C1 segment of cervical spinal cord (tissue), 14 donors: Measurements from ENCODE around the gene CYP26B1.

Source experiments
- DNase-seq, 14 donors: peaks; one replicate each; lab custom pipeline; 2025; lab: John Stamatoyannopoulos, UW

The CYP26B1 gene, protein sequence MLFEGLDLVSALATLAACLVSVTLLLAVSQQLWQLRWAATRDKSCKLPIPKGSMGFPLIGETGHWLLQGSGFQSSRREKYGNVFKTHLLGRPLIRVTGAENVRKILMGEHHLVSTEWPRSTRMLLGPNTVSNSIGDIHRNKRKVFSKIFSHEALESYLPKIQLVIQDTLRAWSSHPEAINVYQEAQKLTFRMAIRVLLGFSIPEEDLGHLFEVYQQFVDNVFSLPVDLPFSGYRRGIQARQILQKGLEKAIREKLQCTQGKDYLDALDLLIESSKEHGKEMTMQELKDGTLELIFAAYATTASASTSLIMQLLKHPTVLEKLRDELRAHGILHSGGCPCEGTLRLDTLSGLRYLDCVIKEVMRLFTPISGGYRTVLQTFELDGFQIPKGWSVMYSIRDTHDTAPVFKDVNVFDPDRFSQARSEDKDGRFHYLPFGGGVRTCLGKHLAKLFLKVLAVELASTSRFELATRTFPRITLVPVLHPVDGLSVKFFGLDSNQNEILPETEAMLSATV

DNA sequence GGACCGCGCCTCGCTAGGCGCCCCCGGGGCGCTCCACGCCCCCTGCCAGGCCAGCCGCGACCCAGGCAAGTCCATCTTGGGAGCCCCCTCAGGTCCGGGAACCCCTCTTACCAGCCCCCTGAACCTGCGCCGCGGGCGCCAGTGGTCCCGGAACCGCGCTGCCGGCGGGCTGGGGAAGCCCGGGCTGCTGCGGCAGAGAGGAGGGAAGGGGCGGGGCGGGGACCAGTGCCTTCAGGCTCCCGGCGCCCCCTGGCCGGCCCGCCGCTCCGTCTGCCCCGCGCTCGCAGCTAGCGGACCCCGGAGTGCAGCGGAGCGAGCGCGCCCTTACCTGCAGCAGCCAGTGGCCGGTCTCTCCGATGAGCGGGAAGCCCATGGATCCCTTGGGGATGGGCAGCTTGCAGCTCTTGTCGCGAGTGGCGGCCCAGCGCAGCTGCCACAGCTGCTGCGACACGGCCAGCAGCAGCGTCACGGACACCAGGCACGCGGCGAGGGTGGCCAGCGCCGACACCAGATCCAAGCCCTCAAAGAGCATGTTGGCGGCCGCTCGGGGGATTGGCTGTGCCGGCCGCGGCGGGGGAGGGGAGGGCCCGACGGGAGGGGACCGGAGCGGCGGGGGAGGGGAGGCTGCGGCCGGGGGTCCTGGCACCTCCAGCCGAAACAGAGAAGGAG, at the start of gene CYP26B1:
Gene CYP26B1 (minus strand): TSS at position 560 of the 669 bp plus-strand sequence. CDS start 28 bp downstream, at position 532.
- DNase-seq = peak in 2 of 14 donors; percentile 30 to 43

DNA sequence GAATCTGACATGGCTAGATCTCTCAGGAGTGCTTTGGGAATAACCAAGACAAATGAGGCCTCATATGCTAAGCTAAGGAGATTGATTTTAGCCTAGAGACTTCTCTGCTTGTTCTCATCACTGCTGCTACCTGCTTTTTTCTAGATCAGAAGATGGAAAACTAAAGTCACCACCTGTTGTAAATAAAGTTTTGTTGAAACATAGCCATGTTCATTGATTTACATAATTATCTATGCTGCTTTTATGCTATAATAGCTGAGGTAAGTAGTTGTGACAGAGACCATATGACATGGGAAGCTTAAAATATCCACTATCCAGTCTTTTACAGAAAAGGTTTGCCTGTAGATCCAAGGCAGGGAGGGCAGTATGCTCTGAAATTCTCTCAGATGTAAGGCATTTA, 46.1 kb upstream of the CYP26B1 start:
- no peak for DNase-seq

DNA sequence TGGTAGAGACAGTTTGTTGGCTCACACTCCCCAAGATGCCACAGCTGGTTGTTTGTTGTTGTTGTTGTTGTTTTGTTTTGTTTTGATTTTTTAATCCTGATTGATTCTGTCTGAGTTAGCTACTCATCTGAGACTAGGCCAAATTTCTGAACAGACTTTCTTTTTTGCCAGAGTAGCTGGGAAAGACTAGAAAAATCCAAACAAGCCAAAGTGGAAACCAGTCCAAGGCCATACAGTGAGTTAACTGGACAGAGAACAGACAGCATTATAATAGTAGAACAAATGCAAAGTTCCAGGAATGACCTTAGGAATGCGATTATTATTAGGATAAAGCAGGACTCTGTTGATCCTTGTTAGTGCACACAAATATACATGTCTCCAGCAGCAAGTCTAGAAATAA, 43.8 kb upstream of the CYP26B1 start:
- DNase-seq = no peak

DNA sequence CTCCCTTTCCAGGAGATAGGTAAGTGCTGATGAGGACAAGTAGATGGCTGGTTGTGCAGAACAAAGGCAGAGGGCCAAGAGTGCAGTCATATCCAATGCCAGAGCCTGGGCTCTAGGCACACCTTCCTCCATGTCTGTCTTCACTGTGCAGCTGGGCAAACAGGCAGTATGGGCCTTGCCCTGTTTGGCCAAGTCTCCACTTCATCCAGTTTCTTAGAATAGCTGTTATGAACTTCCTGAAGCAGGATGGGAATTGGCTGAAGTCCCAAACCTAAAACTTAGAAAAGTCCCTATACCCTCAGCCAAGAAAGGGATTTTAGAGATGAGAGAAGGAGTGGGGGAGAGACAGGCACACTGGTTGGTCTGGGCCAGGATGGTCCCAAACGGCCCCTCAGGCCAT, 37.5 kb upstream of the CYP26B1 start:
- DNase-seq = no peak

DNA sequence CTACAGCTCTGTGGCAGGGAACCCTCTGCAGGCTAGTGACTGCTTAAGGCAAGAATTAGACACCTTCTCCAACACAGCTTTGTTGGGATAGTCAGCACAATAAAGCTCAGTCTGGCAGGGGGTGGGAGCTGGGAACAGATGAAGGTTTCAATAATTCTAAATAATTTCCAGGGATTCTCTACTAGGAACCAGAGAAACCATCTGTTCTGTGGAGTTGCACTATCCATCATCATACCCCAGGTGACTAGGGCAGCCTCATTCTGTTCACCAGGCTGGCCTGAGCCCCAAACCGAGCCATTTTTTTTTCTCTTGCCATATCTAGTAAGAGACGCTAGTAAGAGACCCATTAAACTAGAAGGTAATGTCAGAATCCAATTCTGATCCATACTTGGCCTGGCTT, 35.8 kb upstream of the CYP26B1 start:
- DNase-seq = peak in 1 of 14 donors; percentile 32

DNA sequence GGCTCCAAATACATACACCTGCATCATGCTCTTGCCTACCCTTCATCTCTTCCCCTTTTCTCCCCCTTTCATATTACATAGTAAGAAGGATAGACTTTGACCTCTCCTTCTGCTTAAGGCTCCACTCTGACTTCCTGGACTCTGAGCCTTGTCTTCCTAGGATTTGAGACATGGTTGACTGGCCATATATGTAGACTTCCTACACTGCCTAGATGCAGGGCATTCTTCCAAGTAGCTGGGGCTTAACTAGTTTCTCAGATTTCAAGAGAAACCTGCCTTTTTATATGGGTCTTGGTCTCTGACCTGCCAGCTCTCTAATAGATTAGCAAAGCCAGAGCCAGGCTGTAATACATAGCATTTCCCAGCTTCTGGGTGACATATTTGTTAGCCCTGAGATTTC, 35.4 kb upstream of the CYP26B1 start:
- DNase-seq = no peak

DNA sequence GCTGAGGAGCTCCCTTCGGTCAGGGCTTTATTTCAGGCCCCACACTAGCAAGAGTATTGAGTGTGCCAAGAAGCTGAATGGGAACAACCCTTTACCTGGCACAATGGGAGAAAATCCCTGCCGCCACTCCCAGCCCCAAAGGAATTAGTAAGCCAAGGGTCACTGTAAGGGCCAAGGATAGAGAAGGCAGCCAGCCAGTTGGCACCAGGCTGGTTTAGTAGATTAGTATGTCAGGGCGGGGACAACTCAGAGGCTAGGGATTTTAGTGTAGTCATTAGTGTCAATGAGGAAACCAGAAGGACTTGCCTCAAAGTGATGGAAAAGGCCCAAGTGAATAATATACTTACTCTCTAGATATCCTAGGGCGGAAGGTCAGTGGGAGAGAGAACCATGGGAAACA, 34.9 kb upstream of the CYP26B1 start:
- no peak for DNase-seq

DNA sequence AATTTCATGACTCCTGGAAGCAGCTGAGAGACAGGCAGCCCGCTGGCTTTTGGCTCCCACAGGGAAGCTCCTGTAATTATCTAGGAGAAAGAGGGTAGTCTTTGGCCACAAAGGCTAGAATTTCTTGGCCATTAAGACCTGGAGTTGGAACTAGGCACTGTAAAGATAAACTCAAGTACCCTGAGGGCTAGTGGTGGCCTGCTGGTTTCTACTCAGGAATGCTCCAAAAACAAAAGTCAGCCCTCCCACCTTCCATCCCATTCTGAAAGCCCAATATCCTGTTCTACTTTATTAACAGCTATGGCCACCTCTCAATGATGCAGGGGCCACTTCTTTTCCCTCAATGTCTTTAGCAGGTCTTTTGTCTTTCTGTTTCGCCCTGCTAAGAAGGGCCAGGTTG, 34.0 kb upstream of the CYP26B1 start:
- DNase-seq = no peak

DNA sequence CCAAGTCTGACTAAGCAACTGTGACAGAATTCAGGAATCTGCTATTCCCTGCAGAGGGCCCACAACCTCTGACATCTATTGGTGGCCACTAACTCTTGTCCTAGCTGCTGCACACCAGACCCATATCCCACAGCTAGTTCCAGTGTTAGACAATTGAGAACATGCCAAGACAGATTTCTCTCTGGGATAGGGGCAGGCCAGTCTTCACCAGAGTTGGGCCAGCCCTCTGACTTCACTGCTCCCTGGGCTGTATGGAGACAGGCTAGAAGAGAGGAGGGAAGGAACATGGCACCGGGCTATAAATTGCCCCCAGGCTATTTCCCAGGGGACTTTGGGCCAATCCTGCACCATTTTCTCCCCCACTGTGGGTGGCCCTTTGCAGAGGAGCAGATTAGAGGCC, 32.7 kb upstream of the CYP26B1 start:
- DNase-seq = no peak

DNA sequence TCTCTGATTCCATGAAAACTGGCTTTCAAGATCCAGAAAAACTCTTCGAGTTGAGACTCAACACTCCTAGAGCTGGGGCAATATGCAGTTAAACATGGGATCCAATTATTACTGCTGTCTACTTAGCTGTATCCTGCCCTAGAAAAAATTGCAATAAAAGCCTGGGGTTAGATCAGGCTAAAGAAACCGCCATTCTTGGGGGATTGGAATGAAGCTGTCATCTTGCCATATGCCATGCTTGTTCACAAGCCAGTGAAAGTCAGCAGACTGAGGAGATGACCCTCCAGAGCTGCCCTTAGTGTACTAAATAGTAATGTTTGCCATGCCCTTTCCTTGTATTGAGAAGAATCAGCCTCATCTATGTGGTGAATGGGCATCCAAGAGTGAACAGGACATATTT, 30.9 kb upstream of the CYP26B1 start:
- no peak for DNase-seq

DNA sequence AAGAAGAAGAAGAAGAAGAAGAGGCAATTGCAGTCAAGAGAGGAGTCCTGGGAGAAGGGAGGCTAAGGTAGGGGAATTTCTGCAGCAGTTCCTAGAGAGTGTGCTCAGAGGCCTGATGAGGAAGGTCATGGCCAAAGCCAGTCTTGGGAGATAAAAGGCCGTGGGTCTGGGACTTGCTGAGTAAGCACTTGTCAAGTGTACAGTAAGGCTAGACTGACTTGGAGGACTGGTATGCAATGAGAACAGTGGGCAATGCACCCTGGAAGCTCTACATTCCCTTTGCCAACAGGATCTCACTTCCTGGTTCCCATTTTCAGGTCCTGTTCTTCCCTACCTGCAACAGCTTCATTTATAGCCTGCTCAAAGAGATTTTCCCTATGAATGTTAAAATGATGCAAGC, 28.6 kb upstream of the CYP26B1 start:
- DNase-seq = no peak

DNA sequence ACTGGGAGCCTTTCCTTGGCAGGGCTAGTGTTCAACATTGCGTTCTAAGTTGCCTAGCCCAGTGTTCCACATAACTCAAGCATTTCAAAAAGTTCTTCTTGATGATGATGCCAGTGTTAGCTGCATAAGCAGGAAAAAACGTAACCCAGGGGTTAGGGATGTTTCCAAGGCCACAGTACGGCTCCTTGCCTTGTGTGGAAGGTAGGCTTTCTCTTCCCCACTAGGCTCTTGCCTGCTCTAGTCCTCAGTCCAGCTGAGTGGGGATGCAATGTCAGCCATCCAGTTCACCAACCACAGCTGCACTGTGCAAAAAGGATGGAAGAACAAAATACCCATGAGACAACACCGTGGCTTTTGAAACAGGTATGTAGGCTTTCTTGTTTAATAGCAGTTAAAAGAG, 28.0 kb upstream of the CYP26B1 start:
- no peak for DNase-seq

DNA sequence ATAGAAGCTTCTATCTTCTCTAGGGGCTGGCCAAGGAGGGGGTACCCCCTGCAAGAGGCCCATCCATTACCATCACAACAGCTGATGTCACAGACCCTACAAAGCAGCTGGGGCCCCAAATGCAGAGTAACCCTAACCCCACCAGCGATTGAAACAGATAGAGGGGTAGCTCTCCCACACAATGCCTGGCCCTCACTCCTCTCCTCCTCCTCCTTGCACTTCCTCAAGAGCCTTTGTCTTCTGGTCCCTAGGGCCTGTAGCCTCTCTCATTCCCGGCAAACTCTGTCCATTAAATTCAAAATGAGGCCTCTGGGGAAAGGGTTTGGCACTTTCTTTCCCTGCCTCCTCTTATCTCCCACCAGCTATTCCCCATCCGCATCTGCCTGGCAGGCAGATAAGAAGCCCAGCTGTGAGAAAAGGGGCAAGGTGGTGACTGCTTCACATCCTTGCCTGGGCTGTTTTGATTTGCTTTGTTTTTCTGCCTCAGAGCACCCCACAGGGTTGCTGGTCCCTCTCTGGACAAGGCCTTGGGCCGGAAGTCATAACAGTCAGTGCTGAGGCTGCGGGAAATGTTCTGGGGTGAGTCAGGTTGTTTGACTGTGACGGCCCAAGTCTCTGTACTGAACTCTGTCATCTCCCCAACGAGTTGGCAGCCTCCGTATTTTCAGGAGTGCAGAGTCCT, 26.1 kb upstream of the CYP26B1 start:
- no peak for DNase-seq

DNA sequence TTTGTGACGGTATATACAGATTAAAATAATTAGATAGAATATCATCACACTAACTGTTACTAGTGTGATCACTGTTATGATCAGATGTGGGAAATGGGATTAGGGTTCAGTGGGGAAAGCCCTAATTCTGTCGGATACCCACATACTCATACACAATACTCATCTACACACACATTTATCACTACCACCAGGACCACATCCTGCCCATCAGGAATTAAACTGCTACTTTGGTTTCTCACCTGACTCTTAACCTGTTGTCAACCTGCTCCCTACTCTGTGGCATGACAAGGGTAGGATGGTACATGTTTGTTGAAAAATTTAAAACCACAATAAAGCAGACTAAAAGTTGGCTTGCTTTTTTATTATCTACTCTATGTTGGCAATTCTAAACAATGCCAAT, 24.8 kb upstream of the CYP26B1 start:
- no peak for DNase-seq

DNA sequence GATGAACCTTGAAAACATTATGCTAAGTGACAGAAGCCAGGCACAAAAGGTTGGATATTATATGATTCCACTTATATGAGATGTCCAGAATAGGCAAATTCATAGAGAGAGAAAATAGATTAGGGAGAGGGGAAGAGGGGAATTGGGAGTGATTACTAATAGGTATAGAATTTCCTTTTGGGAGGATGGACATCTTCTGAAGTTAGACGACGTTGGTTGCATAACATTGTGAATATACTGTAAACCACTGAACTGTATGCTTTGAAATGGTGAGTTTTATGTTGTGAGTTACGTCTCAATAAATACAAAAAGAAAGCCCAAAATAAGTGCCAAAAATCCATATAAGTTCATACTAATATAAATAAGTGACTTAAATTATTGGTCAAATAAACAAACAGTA, 18.6 kb upstream of the CYP26B1 start:
- DNase-seq = no peak

DNA sequence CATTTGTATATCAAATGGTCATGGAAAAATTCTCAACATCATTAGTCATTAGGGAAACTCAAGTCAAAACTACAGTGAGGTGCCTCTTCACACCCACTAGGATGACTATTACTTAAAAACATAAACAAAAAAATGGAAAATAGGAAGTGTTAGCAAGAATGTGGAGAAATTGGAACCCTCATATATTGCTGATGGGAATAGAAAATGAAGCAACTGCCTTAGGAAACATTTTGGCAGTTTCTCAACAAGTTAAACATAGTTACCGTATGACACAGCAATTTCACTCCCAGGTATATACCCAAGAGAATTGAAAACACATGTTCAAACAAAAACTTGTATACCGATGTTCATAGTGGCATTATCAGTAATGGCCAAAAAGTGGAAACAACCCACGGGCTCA, 18.1 kb upstream of the CYP26B1 start:
- no peak for DNase-seq

DNA sequence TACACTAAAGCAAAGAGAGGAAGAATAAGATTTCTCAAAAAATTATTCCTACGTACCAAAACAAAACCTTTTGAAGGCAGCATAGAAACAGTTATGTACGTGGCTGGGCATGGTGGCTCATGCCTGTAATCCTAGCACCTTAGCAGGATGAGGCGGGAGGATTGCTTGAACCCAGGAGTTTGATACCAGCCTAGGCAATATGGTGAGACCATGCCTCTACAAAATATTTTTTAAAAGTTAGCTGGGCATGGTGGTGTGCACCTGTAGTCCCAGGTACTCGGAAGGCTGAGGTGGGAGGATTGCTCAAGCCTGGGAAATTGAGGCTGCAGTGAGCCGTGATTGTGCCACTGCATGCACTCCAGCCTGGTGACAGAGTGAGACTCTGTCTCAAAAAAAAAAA, 14.9 kb upstream of the CYP26B1 start:
- DNase-seq = no peak

DNA sequence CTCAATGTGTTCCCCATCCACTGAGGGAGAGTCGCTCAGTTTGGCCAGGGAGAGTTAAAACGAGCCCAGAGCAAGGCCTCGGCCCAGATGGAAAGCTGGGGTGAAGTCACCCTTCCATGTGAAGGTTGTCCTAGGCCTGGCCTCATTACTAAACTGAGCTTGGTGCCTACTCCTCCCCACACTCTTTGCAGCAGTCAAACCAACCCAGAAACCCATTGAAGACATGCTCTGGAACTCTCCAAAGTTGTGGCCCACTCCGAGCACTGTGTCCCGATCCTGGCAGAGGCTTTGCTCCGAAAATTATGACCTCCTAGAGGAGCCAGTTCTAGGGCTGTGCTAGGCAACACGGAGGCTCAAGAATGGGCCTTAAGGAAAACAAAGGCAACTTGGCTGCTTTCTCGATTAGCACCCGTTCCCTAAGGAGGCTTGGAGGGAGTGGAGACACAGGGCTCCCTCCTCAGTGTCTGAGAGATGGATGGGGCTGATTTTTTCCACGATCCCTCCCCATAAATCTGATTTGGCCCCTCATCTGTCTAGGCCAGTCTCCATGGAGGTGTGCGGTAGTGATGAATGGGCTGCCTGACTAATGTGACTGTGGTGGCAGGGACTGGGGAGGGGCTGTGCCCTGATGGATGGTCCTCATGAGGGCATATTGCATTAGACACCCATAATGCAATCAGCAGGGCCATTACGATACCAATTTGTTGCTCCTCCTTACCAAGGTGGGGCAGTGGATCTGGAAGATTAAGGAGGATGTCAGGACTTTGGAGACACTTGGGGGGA, 11.7 kb upstream of the CYP26B1 start:
- DNase-seq = no peak

DNA sequence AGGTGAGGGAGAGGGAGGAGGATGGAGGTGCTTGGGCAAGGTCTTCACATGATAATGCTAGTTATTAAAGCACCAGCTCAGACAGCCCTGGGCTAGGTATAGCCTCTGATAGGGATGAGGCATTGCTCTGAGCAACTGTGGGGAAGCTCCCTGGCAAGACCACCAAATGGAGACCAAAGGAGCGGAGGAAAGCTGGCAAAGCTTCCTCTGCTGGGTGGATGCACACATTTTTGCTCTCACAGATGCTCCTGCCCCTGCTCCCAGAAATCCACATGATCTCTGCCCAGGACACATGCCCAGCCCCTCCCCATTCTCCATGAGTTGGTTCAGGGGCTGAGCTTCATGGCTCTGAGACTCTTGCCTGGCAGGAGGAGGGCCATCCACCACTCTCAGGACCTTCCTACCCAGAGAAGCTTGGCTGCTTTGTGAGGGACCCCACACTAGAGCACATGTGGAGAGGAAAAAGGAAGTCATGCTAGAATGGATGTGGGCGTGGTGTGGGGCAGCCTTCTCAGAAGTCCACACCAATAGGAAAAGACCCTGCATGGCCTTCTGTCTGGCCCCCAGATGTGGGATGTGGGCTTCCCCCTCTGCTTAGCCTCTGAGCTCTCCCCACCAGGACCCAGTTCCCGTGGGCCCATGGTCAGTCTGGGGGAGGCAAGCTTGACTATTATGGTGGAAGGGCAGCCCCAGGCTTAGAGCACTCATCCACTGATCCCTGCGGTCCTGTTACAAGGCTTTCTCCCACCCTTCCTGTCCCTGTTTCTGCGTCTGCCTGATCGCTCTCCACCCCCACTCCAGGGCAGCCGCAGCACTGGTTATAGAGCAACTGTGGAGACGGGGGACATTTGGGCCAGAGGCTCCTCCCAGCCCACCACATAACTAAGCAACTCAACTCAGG, 10.5 kb upstream of the CYP26B1 start:
- no peak for DNase-seq

DNA sequence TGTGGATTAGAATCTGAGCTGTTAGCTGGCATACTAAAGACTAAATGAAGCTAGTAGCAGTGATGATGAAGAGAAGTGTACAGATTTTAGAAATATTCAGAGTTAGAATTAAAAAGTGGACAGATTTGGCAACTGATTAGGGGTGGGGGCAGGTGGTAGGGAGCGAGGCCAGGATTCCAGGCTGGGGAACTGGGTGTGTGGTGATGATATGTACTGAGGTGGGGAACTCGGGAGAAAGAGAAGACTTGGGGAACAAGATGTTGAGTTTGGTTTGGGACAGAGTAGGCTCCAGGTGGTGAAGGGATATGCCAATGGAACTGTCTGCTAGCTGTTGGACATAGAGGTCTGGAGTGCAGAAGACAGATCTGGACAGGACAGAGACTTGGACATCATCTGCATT, 9.2 kb upstream of the CYP26B1 start:
- DNase-seq = no peak

DNA sequence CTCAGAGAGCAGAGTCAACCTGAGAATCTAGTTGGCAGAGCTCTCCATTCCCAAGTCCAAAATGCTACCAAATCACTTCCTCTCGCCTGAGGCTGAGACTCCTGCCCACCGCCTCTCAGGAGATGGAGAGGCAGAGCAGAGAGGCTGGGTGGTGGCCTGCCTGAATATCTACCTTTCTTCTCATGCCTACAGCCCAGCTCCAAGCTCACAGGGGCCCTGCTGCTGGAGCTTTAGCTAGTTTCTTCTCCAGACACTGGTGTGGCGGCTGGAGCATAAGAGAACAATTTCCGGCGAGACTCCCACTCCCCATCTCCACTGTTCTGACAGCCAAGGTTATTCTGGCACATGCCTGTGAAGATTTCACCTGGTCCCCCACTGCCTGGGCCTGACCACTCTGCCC, 8.1 kb upstream of the CYP26B1 start:
- no peak for DNase-seq
